GM10266 (cell line): Measurements from ENCODE around the gene PER2.
"Not testable (repeated sequence)": the region's sequence is repeated elsewhere in the genome, so short reads cannot be mapped to it uniquely, and the experiment has no call there.

ENCODE experiments used
- DNase-seq: peaks from one replicate; pipeline ENCODE4 v3.0.0; 2012; ENCODE audit errors: extremely low spot score
- CTCF ChIP-seq: IDR thresholded peaks from 2 replicates; pipeline ENCODE4 v1.5.1; 2012; ENCODE audit warnings: mild to moderate bottlenecking, low read depth; ENCODE audit not compliant: control insufficient read depth, insufficient read depth; ENCODE audit errors: missing control alignments

The PER2 gene

DNA sequence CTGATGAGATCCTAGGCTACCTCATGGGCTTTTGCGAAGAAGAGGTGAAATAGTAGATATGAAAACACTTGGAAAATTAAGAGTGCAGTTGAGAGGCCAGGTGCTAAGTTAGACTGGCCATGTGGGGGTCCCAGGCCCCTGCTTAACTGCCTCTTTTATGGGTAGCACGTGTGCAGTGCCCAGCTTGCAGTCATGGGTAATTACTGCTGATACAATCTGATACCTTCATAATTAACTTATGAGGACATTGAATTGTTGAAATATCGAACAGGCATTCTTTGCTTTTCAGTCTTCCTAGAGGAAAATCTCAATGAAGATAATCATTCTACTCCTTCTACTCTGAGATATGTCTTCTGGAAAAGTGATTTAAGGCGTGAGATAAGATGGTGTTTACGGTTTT lies 43.5 kb upstream of the PER2 start:
- no peak for TF ChIP-seq CTCF
- DNase-seq: no peak

- DNase-seq: no peak
- no peak for TF ChIP-seq CTCF
Measured at GRCh38 chr2:238330391-238330790, 42.0 kb upstream of the PER2 start.

GRCh38 chr2:238327751-238328150 lies 39.3 kb upstream of the PER2 start:
- no peak for TF ChIP-seq CTCF
- DNase-seq: no peak

DNA sequence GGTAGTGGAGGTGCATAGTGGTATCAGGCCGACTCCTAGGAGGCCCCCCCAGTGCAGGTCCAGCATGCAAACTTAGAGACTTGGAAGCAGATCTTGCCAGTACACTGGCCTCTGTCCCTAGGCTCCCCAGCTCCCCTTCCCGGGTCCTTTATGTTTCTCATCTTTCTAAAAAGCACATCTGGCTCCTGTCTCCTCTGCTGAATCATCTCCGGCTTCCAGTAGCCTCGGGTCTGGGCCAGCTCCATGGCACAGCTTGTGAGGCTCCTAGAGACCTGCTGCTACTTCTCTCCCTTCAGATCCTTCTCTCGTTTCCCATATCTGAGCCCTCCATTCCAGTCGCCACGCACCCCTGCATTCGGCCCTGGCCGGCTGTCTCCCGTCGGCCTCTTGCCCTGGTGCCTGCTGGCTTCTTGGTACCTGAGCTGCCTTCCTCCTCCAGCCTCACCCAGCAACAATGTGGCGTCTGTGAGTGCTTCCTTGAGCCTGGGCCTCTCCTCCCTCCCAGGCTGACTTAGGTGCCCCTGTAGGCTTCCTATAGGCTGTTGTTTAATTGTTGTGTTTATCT lies 38.5 kb upstream of the PER2 start:
- no peak for DNase-seq
- TF ChIP-seq CTCF: no peak

- no peak for TF ChIP-seq CTCF
- no peak for DNase-seq
Measured at GRCh38 chr2:238325694-238326093, 37.3 kb upstream of the PER2 start.

- not testable (repeated sequence) for DNase-seq
Measured at GRCh38 chr2:238324248-238324647, 35.8 kb upstream of the PER2 start.

- TF ChIP-seq CTCF: no peak
- DNase-seq: no peak
Measured at GRCh38 chr2:238322001-238322411, 33.6 kb upstream of the PER2 start.

- no peak for DNase-seq
- no peak for TF ChIP-seq CTCF
Measured at GRCh38 chr2:238321467-238321866, 33.1 kb upstream of the PER2 start.
